CD4-positive, alpha-beta T cell treated with Interleukin-12 subunit alpha and Interleukin-12 subunit beta, for 1 hour (primary cell): Measurements from ENCODE around the gene FREM1.

Experiments used
- DNase-seq: peaks from one replicate; pipeline ENCODE4 v3.0.0-alpha.2; 2020

The FREM1 gene

DNA sequence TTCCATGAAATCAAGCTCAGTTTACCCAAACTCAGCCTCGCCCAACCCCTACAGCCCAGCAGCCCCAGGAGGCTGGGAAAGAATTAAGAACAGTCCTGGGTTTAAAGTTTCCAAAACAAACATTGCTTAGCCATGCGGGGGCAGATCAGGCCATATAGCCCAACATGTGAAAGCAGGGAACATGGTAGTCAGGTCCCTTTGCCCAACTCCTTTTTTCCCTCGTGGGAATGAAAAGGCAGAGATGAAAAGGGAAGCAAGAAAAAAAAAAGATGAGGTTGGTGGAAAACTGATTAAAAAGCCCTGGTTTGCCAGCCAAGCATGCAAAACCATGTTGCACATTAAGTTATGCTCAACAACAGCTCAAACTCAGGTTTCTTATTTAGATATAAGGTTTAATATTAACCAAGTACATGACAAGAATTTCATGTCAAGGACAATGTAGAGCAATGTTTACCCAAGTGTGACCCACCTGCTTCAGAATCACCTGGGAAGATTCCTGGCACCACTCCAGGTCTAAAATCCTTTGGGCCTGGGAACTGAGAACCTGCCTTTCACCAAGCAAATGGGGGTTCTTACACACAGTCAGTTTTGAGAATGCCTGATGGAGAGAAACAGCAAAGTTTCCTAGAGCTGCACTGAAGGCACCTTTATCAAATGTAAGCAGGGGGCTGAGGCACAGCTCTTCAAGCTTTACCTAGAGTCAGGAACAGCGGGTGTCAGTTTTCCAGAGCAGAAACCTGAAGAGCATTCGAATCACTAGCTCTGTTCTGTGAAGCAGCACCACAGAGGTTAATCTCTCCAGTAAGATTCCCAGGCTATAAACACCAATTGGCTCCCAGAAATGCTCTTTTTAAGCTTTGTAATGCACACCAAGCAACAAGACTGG is 1.7 kb downstream of the FREM1 start:
- DNase-seq, result no peak

DNA sequence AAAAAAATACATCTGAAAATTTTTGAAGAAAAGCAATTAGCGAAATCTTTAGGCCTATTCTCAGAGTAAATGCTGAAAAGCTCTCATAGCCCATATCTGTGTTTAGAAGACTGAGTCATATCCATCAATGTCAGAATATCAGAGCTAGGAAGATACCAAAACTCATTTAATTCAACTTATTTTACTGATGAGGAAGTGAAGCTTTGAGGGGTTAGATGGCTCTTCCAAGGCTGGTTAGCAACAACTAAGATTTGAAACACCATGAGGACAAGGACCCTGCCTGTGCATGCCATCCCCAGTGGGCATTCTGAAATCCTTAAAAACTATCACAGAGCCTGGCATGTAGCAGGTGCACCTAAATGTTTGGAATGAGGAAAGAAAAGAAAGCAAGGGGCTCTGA is 2.5 kb downstream of the FREM1 start:
- no peak for DNase-seq

DNA sequence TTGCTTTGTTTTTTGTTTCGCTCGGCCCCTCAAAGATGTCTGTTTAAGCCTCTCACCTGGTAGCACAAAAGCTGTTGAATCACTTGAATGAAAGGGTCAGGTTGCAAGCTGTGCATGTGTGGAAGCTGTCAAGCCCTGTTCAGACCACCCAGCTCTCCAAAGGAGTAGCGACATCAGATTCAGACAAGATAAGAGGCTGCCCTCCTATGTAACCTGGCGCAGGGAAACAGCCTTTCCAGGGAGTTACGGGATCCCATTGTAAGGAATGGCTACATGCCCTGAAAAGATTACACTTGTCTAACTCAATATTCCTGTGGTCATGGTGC is 2.9 kb downstream of the FREM1 start:
- no peak for DNase-seq

DNA sequence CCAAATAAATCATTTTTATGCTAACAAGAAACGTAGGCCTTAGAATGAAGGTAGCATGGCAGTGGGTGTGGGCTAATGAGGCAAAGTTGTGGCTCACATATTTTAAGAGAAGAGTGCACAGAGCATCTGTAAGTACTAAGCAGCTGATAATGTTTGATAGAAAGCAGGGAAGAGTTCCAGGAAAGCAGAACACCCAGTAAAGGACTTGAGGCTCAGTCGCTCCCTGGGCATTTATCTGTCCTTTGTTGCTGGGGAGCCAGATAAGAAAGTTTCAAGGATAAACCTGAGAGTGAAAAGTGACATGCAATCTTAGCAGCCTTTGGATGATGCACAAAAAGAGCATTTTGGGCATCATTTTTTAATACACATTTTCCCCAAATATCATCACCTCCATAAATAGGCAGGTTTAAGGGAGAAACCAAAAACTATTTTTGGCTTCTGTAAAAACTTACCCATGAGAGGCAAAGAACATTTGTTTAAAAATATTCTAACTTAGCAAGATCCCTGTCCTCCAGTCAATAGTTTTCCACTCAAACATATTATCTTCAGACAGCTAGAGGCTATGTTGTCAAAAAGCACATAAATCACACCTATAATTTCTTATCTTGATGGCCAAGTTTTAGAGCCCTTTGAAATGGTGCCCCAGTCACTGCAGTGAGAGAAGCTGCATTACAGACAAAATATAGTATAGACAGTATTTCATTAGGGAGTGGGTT is 3.4 kb downstream of the FREM1 start:
- no peak for DNase-seq

DNA sequence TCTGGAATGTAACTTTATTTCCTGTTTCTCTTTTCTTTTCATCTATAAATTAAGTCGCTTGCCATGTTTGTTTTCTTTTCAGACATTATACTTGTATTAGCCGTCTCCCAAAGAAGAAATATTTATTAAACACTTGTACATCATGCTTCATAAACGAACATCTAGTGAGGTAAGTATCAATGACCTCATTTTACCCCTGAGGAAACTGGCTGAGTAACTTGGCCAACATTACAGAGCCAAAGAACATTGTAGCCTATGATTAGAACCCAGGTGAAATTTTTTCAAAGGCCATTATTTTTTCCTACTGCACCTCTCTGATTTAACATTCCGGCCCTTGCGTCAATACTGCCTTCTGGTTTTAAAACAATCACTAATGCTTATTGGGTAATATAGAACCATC is 4.2 kb downstream of the FREM1 start:
- DNase-seq, result no peak

DNA sequence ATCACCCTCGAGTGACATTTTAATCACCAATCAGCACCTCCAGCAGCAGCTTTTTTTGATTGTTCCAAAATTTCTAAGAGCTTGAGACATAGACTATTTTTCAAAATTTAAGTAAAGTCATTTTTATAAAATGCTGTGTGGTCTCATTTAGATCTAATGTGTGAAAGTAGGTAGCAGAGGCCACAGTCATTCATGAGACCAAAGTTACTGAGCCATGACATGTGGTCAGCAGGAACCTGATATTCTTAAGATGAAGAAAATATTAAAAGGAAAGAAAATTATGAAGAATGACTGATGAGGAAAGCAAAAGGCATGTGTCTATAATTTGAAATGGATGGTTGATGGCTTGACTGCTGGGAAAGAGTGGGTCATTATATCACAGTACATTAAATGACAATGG is 7.2 kb downstream of the FREM1 start:
- no peak for DNase-seq

DNA sequence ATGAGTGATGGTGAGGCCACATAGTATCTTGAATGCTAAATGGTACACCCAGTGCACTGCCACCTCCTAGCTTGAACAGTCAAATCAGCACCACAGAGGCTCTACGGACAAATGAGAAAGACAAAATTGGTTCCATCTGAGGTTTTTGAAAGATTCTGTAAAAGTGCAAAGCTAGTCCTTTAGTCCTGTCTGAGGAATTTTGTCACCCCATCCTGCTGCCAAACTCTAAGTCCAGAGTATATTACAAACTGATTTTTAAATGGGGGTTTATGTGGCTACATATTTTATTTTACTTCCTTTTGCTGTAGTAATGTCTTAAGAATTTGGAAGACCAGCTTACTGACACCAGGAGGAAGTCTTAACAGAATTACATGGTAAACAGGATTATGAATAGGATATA is 7.7 kb downstream of the FREM1 start:
- no peak for DNase-seq

DNA sequence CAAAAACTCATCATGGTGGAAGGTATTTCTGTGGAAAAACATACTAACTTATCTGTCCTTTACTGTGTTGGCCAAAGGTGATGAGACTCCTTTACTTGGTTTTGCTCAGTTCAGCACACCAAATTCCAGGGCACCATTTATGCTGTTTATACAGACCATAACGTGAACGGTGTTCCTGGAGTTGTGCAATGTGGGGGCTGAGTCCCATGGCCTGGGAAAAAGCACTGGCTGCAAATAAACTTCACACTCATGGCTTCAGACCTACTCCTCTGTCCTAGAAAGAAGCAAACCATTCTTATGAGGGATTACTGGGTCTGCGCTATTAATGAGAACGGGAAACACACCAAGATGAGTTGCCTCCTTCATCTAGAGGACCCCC is 10.4 kb downstream of the FREM1 start:
- DNase-seq, result no peak

DNA sequence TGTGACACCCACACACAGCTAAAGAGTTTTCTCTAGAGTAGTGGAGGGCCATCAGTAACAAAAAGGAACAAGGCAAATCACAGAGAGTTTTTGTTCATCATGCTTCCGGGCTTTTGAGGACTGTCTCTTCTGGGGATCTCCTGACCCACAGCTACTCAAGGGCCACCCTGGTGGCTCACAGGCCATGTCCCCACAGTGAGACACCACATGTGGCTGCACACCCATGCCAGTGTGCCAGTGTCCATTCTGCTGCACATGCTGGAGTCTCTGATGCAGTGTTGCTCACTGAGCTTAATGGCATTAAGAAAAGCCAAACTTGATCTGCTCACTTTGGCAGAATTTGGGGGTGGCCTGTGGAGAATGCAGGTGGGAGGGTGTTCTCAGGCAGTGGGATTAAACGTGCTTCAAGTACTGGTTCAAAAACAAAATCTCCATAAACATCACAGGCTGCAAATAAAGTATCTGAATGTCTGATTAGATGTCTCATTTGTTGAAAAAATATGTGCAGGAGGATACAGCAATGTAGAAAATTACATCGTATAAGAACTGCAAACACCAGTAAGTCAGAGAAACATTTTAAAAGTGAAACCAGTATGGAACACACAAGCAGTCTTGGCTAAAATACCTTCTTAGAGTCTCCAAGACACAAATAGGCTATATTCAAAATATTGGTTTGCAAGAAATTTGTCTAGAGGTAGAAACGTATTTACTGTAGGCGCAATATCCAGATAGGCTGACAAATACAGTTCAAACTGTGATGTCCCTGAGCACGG is 11.0 kb downstream of the FREM1 start:
- DNase-seq, result no peak

DNA sequence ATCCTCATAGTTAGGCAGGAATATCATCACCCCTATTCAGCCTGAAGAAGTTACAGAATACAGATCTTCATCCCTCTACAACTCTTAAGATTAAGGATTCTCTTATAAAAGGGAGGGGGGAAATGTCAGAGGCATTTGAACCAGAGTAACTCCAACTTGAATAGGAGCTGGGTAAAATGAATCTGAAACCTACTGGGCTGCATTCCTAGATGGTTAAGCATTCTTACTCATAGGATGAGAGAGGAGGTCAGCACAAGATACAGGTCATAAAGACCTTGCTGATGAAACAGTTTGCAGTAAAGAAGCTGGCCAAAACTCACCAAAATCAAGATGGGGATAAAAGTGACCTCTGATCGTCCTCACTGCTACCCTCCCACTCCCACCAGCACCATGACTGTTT is 14.4 kb downstream of the FREM1 start:
- no peak for DNase-seq

DNA sequence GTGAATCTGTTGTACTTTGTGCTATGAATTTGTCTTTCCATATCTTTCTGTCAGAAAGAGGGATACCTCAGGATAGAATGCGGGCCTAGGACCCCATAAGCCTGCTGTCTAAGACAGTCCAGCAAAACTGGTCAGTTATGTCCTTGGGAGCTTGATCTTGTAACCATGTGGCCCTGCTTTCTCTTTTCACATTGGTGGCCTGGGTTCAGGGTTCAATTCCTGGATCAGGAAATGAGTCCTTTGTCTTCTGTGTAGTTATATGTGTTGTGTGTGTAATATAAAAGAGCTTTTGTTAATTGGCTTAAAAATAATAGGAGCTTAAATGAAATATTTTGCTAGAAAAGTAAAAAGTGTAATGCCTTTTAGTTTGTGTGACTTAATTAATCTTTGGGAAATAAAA is 16.9 kb downstream of the FREM1 start:
- no peak for DNase-seq

DNA sequence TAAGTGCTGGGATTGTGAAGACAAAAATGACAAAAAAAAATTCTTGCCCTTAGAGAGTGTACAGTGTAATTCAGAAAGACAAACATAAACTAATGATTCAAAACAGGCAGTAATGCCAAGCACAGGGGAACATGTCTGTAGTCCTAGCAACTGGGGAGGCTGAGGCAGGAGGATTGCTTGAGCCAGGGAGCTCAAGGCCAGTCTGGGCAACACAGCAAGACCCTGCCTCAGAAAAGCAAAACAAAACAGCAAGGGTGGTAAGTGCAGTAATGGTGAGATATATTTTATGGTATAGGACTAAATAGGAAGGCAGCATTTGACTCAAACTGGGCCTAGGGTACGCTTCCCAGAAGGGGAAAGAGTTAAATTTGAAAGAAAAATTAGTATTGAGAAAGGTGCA is 18.9 kb downstream of the FREM1 start:
- no peak for DNase-seq

DNA sequence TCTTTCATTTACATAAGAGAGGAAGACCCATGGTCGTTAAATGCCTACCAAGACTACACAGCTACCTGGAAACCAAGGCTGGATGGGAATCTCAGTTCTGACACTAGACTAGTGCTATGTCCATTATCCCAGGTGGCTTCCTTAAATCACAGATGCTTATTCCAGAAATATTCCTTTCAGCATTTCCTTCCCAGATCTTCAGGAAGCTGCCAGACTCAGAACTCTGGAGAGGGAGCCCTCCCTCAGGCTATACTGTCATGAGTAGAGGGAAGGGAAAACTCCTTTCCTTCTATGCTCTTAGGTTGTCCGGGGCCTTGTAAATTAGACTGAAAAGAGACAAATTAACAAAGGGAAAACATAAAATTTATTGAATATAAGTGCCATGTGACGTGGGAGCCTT is 20.8 kb downstream of the FREM1 start:
- DNase-seq, result no peak

DNA sequence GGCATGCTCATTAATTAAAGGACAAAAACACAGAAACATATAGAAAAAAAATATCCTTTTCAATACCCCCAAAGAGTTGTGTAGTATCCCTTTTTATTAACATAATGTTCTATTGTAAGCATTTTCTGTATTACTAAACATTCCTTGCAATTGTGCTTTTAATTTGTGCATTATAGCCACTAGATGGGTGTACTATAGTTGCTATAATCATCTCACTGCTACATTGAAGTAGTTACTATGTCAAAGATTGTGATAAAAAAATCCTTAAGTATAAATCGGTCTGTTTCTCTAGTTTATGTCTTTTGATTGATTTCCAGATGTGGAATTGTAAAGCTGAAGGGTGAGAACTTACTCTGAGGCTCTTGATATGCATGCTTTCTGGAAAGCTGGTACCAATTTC is 21.4 kb downstream of the FREM1 start:
- no peak for DNase-seq

DNA sequence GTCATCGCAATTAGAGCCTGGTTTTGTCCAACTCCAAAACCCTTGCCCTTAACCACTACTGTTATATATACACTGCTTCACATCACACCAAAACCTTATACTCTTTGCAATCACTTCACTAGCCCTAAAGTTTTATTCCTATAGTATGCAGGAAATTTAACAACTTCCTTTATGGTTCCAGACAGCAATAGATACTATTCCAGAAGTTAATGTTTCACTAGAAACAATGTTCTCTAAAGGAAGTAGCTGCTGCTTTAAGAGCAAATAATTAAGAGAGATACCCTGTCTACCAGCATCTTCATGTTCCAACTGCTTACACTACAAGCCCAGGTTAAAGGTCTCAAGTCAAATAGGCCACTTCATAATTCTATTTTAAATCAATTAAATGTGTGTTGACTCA is 22.0 kb downstream of the FREM1 start:
- no peak for DNase-seq

DNA sequence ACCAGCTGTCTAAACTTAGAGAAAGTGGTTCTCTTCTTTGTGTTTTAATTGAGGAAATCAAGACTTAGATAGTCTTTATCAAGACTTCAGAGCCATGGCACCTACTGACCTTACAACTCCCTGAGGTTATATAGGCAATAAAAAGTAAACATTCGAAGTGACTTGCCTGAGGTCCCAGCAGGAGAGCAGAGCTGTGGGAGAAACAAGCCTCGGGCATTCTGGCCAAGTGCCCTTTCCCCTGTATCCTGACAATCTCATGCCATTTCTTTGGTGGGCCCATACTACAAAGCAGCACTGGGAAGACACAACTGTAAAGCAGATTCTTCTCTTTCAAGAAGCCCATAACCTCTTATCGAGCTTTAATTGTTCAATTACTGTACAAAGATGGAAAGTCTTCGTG is 23.1 kb downstream of the FREM1 start:
- DNase-seq, result no peak

DNA sequence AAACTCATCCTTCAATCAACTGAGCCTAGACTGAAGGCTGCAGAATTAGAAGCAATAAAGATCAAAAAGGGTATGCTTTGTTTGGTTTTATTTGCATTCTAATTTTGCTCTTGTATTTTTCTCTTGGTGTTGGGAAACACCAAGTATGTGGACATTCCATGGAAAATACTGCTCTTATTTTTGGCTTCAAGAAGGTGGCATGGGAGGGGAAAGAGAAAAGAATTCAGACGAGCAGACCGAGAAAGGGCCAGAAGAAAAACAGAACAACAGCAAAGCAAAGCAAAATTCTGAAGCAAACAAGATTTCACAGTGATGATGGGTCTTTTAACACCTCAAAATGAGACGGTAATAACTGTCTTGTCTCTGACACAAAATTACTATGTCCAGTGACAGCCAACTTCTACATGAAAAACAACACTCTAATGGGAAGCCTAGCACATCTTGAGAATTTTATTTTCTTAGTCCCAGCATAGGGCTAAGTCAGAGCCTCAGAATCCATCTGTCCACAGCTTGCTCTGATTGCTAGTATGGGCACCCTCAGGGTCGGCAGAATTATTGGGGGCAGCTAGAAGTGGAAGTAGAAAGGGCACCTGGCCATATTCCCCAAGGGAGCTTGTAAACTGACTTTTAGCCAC is 26.8 kb downstream of the FREM1 start:
- no peak for DNase-seq

DNA sequence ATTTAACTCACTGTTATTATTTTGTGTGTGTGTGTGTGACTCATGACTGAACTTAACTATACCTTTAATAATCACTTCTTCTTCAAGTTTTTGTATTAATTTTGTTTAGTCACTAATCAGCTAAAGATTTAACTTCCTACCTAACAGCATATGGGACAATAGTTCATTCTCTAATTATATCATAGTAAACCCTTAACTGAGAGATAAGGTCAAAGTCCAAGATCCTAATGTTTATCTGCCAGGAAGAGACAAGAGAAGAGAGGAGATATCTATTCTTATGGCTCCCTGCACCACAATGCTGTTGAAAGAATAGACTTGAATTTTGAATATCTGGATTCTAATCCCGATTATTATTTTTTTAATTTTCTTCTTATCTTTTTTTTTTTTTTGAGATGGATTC is 28.1 kb downstream of the FREM1 start:
- no peak for DNase-seq

DNA sequence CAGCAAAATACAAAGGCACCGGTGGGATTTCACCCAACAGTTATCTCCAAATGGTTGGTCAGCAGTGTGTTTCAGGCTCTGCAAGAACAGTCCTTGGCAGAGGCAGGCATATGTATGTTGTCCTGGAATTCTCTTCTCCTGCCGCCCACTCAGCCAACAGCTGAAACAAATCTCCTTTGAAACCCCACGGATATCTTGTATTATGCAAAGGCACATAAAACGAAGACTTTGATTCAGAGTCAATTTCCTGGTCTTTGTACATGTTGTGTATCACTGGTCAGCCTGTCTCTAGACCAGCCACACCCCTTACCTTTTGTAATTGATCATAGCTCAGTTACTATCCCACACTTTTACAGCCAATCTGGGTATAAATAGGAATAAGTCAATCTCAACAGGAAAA is 29.2 kb downstream of the FREM1 start:
- DNase-seq, result no peak

DNA sequence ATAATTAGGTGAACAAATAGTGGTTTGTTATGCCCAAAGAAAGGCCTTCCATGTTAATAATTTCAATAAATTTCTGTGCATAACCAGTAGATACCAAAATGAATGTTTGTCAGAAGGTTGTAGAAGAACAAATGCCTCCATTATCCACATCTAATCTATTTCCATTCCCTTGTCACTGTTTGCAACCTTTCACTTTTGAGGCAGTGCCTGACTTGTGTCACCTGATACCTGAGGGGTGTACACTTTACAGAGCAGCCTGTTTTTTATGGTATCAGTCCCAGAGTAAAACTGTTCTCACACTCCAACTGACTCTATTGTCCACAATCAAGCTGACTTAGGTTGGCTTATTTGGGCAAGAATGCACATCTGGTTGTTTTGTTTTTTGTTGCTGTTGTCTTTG is 40.1 kb downstream of the FREM1 start:
- DNase-seq, result no peak

DNA sequence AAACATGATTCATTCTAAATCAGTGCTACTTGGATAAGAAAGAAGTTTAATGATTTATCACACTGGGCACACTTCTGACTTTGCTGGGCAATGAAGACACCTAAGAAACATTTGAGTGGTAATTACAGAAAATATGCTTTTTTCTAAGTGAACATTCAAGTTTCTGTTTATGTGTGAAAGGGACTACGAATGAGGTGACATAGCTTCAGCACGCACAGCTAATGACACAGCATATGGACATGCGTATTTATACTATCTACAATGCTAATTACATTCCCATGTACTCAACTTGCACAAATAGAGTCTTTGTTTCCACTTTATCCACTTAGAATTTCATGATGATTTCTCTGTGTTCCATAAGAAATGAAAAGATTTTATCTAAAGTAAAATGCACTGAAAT is 40.6 kb downstream of the FREM1 start:
- no peak for DNase-seq

DNA sequence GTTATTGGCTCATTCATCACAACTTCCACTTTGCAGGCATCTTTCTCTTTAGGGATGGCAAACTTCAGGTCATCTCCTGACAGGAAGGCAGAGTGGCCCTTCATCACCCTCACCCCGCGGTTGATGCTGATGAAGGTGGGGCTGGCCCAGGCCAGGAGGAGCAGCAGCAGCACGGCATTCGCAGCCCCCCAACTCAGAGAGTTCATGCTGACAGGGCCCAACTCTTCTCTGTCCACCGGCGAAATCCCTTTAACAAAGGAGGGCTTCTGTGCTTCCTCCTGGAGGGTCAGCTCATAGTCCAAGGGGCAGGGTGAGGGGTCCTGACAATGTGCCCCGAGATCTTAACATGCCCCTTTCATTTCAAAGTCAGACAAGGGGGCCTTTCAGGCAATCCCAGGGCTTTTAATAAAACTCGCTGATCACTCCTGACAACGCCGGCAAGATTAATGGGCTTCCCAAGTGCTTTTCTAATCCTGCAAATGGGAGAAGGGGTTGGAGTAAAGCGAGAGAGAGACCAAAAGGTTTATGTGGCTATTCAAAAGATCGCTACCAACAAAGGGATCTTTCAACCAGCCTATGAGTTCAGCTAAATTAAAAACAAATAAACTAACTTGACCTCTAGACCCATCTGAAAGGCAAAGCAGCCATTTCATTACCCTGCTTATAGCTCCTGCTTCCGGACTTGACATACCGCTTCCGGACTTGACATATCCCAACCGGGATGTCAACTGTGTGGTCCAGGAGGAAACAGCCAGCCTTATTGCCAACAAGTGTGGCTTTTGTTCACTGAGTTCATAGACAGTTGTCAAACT is 41.2 kb downstream of the FREM1 start:
- DNase-seq, result no peak

DNA sequence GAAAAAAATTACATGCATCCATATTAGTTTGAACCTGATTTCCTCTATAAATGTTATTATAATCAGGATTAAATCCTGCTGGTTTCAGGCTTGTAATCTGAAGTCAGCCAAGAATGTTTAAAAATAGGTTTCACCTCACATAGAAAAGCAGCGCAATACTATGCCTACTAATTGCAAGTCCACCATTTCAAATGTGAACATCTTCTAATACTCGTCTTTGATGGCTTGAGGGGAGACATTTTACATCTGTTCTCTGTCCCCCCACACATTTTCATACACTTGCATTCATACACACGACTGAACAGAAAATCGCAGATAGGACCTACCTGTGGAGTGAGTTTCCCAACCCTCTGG is 41.8 kb downstream of the FREM1 start:
- DNase-seq, result no peak
